HG03469 (cell line): ENCODE data around the gene TRIM24.
"Not testable (repeated sequence)": the region's sequence is repeated elsewhere in the genome, so short reads cannot be mapped to it uniquely, and the experiment has no call there.

Source experiments
- ATAC-seq: cut with Tn5 transposase; IDR thresholded peaks from one replicate; pipeline ENCODE4 v1.9.1; 2021; ENCODE audit warnings: mild to moderate bottlenecking, moderate library complexity, moderate number of reproducible peaks; ENCODE audit not compliant: unreplicated experiment

The TRIM24 gene

GRCh38 chr7:138491612-138492386, 31.7 kb downstream of the TRIM24 start:
- ATAC-seq = no peak

- no peak for ATAC-seq
Measured at GRCh38 chr7:138492423-138492822, 32.4 kb downstream of the TRIM24 start.

GRCh38 chr7:138493535-138493934, 33.5 kb downstream of the TRIM24 start:
- no peak for ATAC-seq

GRCh38 chr7:138495485-138495884, 35.4 kb downstream of the TRIM24 start:
- ATAC-seq = no peak

- no peak for ATAC-seq
Measured at GRCh38 chr7:138499340-138499739, 39.3 kb downstream of the TRIM24 start.

- ATAC-seq = not testable (repeated sequence)
Measured at GRCh38 chr7:138500303-138500702, 40.2 kb downstream of the TRIM24 start.

GRCh38 chr7:138500892-138501291, 40.8 kb downstream of the TRIM24 start:
- ATAC-seq = no peak

GRCh38 chr7:138502023-138502767, 42.1 kb downstream of the TRIM24 start:
- ATAC-seq = no peak

- no peak for ATAC-seq
Measured at GRCh38 chr7:138505361-138505873, 45.4 kb downstream of the TRIM24 start.

- no peak for ATAC-seq
Measured at GRCh38 chr7:138506764-138507163, 46.7 kb downstream of the TRIM24 start.

- no peak for ATAC-seq
Measured at GRCh38 chr7:138510003-138510402, 49.9 kb downstream of the TRIM24 start.

- no peak for ATAC-seq
Measured at GRCh38 chr7:138512092-138512858, 52.2 kb downstream of the TRIM24 start.

GRCh38 chr7:138512885-138513284, 52.8 kb downstream of the TRIM24 start:
- ATAC-seq = no peak

- ATAC-seq = no peak
Measured at GRCh38 chr7:138513344-138513871, 53.3 kb downstream of the TRIM24 start.

GRCh38 chr7:138514044-138514443, 54.0 kb downstream of the TRIM24 start:
- no peak for ATAC-seq

GRCh38 chr7:138515001-138515528, 55.0 kb downstream of the TRIM24 start:
- ATAC-seq = peak; percentile 79

- no peak for ATAC-seq
Measured at GRCh38 chr7:138519061-138519798, 59.2 kb downstream of the TRIM24 start.

- ATAC-seq = no peak
Measured at GRCh38 chr7:138520742-138521141, 60.7 kb downstream of the TRIM24 start.

- ATAC-seq = no peak
Measured at GRCh38 chr7:138521837-138522461, 61.9 kb downstream of the TRIM24 start.

- ATAC-seq = no peak
Measured at GRCh38 chr7:138524259-138524658, 64.2 kb downstream of the TRIM24 start.
